ENCODE data around the gene CCDC169. TPM values are rescaled to one million over a fixed set of nuclear protein-coding genes. Genes with fewer than 3 reads are reported as not detected.

The CCDC169 gene
- total RNA-seq, 2 experiments from 2014 or later = not detected

GRCh38 chr13:36231236-36231635 is 66.4 kb downstream of the CCDC169 start:
- POLR2A ChIA-PET = no interaction called here
- CTCF ChIA-PET = no interaction called here

GRCh38 chr13:36224730-36225129 is 72.9 kb downstream of the CCDC169 start:
- H3K9me3 Mint-ChIP-seq = peaks cover 5% of the 10 kb centered on the region
- POLR2A ChIA-PET = no interaction called here
- Histone ChIP-seq H3K36me3 (ENCODE audit: insufficient read depth, low read length) (no peaks in the 10 kb centered on the region), H3K9me3 (ENCODE audit: control insufficient read depth in 1 of 2, insufficient read depth in 1 of 2, low read length in 2 of 2) (peaks cover 0 to 3% of the 10 kb centered on the region in 2 experiments), H3K4me1 (ENCODE audit: insufficient read depth, low read length) (no peaks in the 10 kb centered on the region), H3K4me3 (ENCODE audit: low read length) (no peak overlapping the region), H3K27ac (ENCODE audit: low read depth in 1 of 2, low read length in 2 of 2) (no peak overlapping the region), H3K27me3 (ENCODE audit: control insufficient read depth in 1 of 2, insufficient read depth in 2 of 2, low read length in 2 of 2) (no peaks in the 10 kb centered on the region)
- no peaks in the 10 kb centered on the region for H3K4me1 Mint-ChIP-seq (ENCODE audit: low read depth)
- H3K36me3 Mint-ChIP-seq (ENCODE audit: low read depth) = no peaks in the 10 kb centered on the region
- DNase-seq = no peak
- H3K27me3 Mint-ChIP-seq = no peaks in the 10 kb centered on the region
- no peak overlapping the region for H3K4me3 Mint-ChIP-seq
- intact Hi-C loops (cut with DNase I, micrococcal nuclease) = no loop called here
- no peak for ATAC-seq (ENCODE audit: poor library complexity)
- TF ChIP-seq CTCF (IDR thresholded peaks at IDR 0.05) = no peak
- CTCF ChIA-PET = no interaction called here
- H3K27ac Mint-ChIP-seq = no peak overlapping the region

More at GRCh38 chr13:36231236-36231635, 66.4 kb downstream of the CCDC169 start:
- H3K9me3 ChIP-seq (ENCODE audit: control insufficient read depth in 1 of 2, insufficient read depth in 1 of 2, low read length in 2 of 2) = peaks cover 7 to 10% of the 10 kb centered on the region in 2 experiments
- H3K4me1 ChIP-seq (ENCODE audit: insufficient read depth, low read length) = no peaks in the 10 kb centered on the region
- H3K27ac ChIP-seq (ENCODE audit: low read depth in 1 of 2, low read length in 2 of 2) = no peak overlapping the region
- Mint-ChIP-seq H3K27me3 (no peaks in the 10 kb centered on the region), H3K4me3 (no peak overlapping the region), H3K27ac (no peak overlapping the region), H3K36me3 (ENCODE audit: low read depth) (no peaks in the 10 kb centered on the region), H3K4me1 (ENCODE audit: low read depth) (no peaks in the 10 kb centered on the region), H3K9me3 (peaks cover 8% of the 10 kb centered on the region)
- ATAC-seq (ENCODE audit: poor library complexity) = no peak
- H3K4me3 ChIP-seq (ENCODE audit: low read length) = no peak overlapping the region
- no peaks in the 10 kb centered on the region for H3K27me3 ChIP-seq (ENCODE audit: control insufficient read depth in 1 of 2, insufficient read depth in 2 of 2, low read length in 2 of 2)
- intact Hi-C loops (cut with DNase I, micrococcal nuclease) = no loop called here
- H3K36me3 ChIP-seq (ENCODE audit: insufficient read depth, low read length) = no peaks in the 10 kb centered on the region
- no peak for DNase-seq
- no peak for TF ChIP-seq CTCF (IDR thresholded peaks at IDR 0.05)

GRCh38 chr13:36219883-36220282 is 77.7 kb downstream of the CCDC169 start:
- Histone ChIP-seq H3K4me3 (ENCODE audit: low read length) (no peak overlapping the region), H3K9me3 (ENCODE audit: control insufficient read depth in 1 of 2, insufficient read depth in 1 of 2, low read length in 2 of 2) (peaks cover 0 to 7% of the 10 kb centered on the region in 2 experiments), H3K27me3 (ENCODE audit: control insufficient read depth in 1 of 2, insufficient read depth in 2 of 2, low read length in 2 of 2) (no peaks in the 10 kb centered on the region), H3K36me3 (ENCODE audit: insufficient read depth, low read length) (no peaks in the 10 kb centered on the region), H3K27ac (ENCODE audit: low read depth in 1 of 2, low read length in 2 of 2) (no peak overlapping the region), H3K4me1 (ENCODE audit: insufficient read depth, low read length) (no peaks in the 10 kb centered on the region)
- no peak for TF ChIP-seq CTCF (IDR thresholded peaks at IDR 0.05)
- Mint-ChIP-seq H3K4me1 (ENCODE audit: low read depth) (no peaks in the 10 kb centered on the region), H3K4me3 (no peak overlapping the region), H3K27ac (no peak overlapping the region), H3K9me3 (peaks cover 5% of the 10 kb centered on the region), H3K27me3 (no peaks in the 10 kb centered on the region), H3K36me3 (ENCODE audit: low read depth) (no peaks in the 10 kb centered on the region)
- CTCF ChIA-PET = no interaction called here
- POLR2A ChIA-PET = no interaction called here
- intact Hi-C loops (cut with DNase I, micrococcal nuclease) = no loop called here
- ATAC-seq (ENCODE audit: poor library complexity) = no peak
- DNase-seq = no peak
